Muscle of arm (tissue), 12 donors: ENCODE results near the gene SPDYC. TPM values are rescaled to one million over a fixed set of nuclear protein-coding genes. Genes with fewer than 3 reads are reported as not detected.

Experiments used
- polyA plus RNA-seq, 12 donors: library from polyadenylated mRNA; unstranded; fragments of 120-200 nt; gene quantifications; one replicate each; pipeline ENCODE4 v1.2.1, GENCODE V29; 2013; ENCODE audit not compliant: insufficient read length in 12 of 12

The SPDYC gene
- polyA plus RNA-seq, 12 donors, result 0.17 TPM; not detected in 11

Other genes with a start within 250 kb of the SPDYC start
- gene PPP2R5B, start 245.5 kb upstream of the SPDYC start, polyA plus RNA-seq, result 10 to 100 TPM in 9 of 12 donors, 1 to 10 TPM in 2, not detected in 1; 9.6 to 14.2 (median 12.3) TPM
- under 1 TPM in 2 of 12 donors, not detected in 10; 0.30 to 0.39 TPM for gene GPHA2, start 234.3 kb upstream of the SPDYC start, polyA plus RNA-seq
- not detected for gene MAJIN, start 198.1 kb upstream of the SPDYC start, polyA plus RNA-seq
- gene BATF2, start 173.3 kb upstream of the SPDYC start, polyA plus RNA-seq, result 1 to 10 TPM in 3 of 12 donors, under 1 TPM in 7, not detected in 2; 0.40 to 1.3 (median 0.79) TPM
- 100 to 1,000 TPM in 1 of 12 donors, 10 to 100 TPM in 10, not detected in 1; 59.8 to 130 (median 72.3) TPM for gene ARL2, start 156.1 kb upstream of the SPDYC start, polyA plus RNA-seq
- 10 to 100 TPM in 11 of 12 donors, not detected in 1; 16.1 to 28.5 (median 20.4) TPM for gene SNX15, start 142.8 kb upstream of the SPDYC start, polyA plus RNA-seq
- 10 to 100 TPM in 6 of 12 donors, 1 to 10 TPM in 5, not detected in 1; 7.7 to 19.5 (median 10.4) TPM for gene SAC3D1, start 129.0 kb upstream of the SPDYC start, polyA plus RNA-seq
- 10 to 100 TPM in 2 of 12 donors, 1 to 10 TPM in 9, not detected in 1; 5.1 to 26.1 (median 7.8) TPM for gene NAALADL1, start 111.7 kb upstream of the SPDYC start, polyA plus RNA-seq
- gene CDCA5, start 86.2 kb upstream of the SPDYC start, polyA plus RNA-seq, result 10 to 100 TPM in 6 of 12 donors, 1 to 10 TPM in 5, not detected in 1; 7.1 to 15.8 (median 11.0) TPM
- 10 to 100 TPM in 11 of 12 donors, not detected in 1; 17.1 to 37.9 (median 21.0) TPM for gene ZFPL1, start 86.0 kb upstream of the SPDYC start, polyA plus RNA-seq
- gene VPS51, start 74.0 kb upstream of the SPDYC start, polyA plus RNA-seq, result 100 to 1,000 TPM in 4 of 12 donors, 10 to 100 TPM in 7, not detected in 1; 83.5 to 141 (median 95.8) TPM
- 10 to 100 TPM in 7 of 12 donors, 1 to 10 TPM in 4, not detected in 1; 6.1 to 59.2 (median 11.3) TPM for gene TM7SF2, start 58.4 kb upstream of the SPDYC start, polyA plus RNA-seq
- gene ZNHIT2, start 52.5 kb upstream of the SPDYC start, polyA plus RNA-seq, result 1 to 10 TPM in 10 of 12 donors, not detected in 2; 2.6 to 6.6 (median 3.7) TPM
- 100 to 1,000 TPM in 11 of 12 donors, not detected in 1; 680 to 974 (median 806) TPM for gene FAU, start 48.1 kb upstream of the SPDYC start, polyA plus RNA-seq
- gene MRPL49, start 47.9 kb upstream of the SPDYC start, polyA plus RNA-seq, result 10 to 100 TPM in 11 of 12 donors, not detected in 1; 22.3 to 45.7 (median 25.1) TPM
- gene SYVN1, start 35.7 kb upstream of the SPDYC start, polyA plus RNA-seq, result 10 to 100 TPM in 11 of 12 donors, not detected in 1; 36.7 to 53.3 (median 45.5) TPM
- 100 to 1,000 TPM in 2 of 12 donors, 10 to 100 TPM in 9, not detected in 1; 64.7 to 140 (median 73.6) TPM for gene CAPN1, start 11.7 kb downstream of the SPDYC start, polyA plus RNA-seq
- 10 to 100 TPM in 11 of 12 donors, not detected in 1; 30.7 to 52.6 (median 39.3) TPM for gene POLA2, start 91.7 kb downstream of the SPDYC start, polyA plus RNA-seq
- gene CDC42EP2, start 144.6 kb downstream of the SPDYC start, polyA plus RNA-seq, result 10 to 100 TPM in 11 of 12 donors, not detected in 1; 19.6 to 38.6 (median 27.5) TPM
- gene DPF2, start 163.6 kb downstream of the SPDYC start, polyA plus RNA-seq, result 10 to 100 TPM in 11 of 12 donors, not detected in 1; 40.1 to 70.2 (median 51.2) TPM
- gene TIGD3, start 184.5 kb downstream of the SPDYC start, polyA plus RNA-seq, result under 1 TPM in 9 of 12 donors, not detected in 3; 0.11 to 0.30 (median 0.24) TPM
- gene SLC25A45, start 212.4 kb downstream of the SPDYC start, polyA plus RNA-seq, result 10 to 100 TPM in 1 of 12 donors, 1 to 10 TPM in 10, not detected in 1; 4.2 to 13.5 (median 7.0) TPM
- gene FRMD8, start 216.4 kb downstream of the SPDYC start, polyA plus RNA-seq, result 10 to 100 TPM in 5 of 12 donors, 1 to 10 TPM in 6, not detected in 1; 7.2 to 18.0 (median 9.8) TPM